H1 (cell line): ENCODE measurements around the gene MRM3. TPM values are rescaled to one million over a fixed set of nuclear protein-coding genes. Genes with fewer than 3 reads are reported as not detected.

Experiments used
- CTCF ChIA-PET: fragments of 300-600 bp; sonication (Branson Sonifier 250); formaldehyde crosslinking; loops from one replicate; lab custom pipeline; 2021; ENCODE audit not compliant: partially characterized antibody; lab: Charles Lee
- POLR2A ChIA-PET: fragments of 300-600 bp; sonication (Branson Sonifier 250); formaldehyde crosslinking; loops from one replicate; lab custom pipeline; 2021; ENCODE audit warnings: inconsistent platforms; ENCODE audit not compliant: partially characterized antibody; lab: Charles Lee
- DNase-seq, 2 experiments: peaks; one replicate each; pipeline versions ENCODE4 v3.0.0 to v3.0.0-alpha.2; 2010 to 2022; ENCODE audit warnings: low spot score in 2 of 2, low read depth in 1 of 2, mixed read lengths in 1 of 2
- FAIRE-seq: peaks from 2 replicates; lab custom pipeline; 2011; peaks lifted over from hg19 to GRCh38; lab: Jason Lieb, UNC
- H2AFZ ChIP-seq: 2 replicates; pipeline ENCODE4 v1.8.1; 2012; ENCODE audit warnings: low read length, inconsistent platforms
- H2AK5ac ChIP-seq: 2 replicates; pipeline ENCODE4 v1.6.1; 2013; ENCODE audit warnings: low read depth, low read length
- H2BK120ac ChIP-seq: replicated peaks from 2 replicates; pipeline ENCODE3; 2013; ENCODE audit warnings: low read depth, low read length, inconsistent platforms
- H2BK12ac ChIP-seq: 2 replicates; pipeline ENCODE4 v1.6.1; 2013; ENCODE audit warnings: low read depth, low read length
- H2BK15ac ChIP-seq: 2 replicates; pipeline ENCODE4 v1.6.1; 2013; ENCODE audit warnings: low read length
- H2BK20ac ChIP-seq: 2 replicates; pipeline ENCODE4 v1.6.1; 2013; ENCODE audit warnings: low read length
- H2BK5ac ChIP-seq: 2 replicates; pipeline ENCODE4 v1.6.1; 2013; ENCODE audit warnings: low read depth, low read length
- H3K14ac ChIP-seq: 2 replicates; pipeline ENCODE4 v1.6.1; 2013; ENCODE audit warnings: inconsistent platforms; ENCODE audit not compliant: insufficient read length
- H3K18ac ChIP-seq: 2 replicates; pipeline ENCODE4 v1.6.1; 2013; ENCODE audit warnings: low read length; ENCODE audit errors: extremely low read depth
- H3K23ac ChIP-seq: 2 replicates; pipeline ENCODE4 v1.6.1; 2013; ENCODE audit warnings: inconsistent platforms; ENCODE audit not compliant: insufficient read length
- H3K23me2 ChIP-seq: 2 replicates; pipeline ENCODE4 v1.6.1; 2013; ENCODE audit warnings: low read depth, low read length
- H3K27ac ChIP-seq: 2 replicates; pipeline ENCODE4 v1.6.1; 2011; ENCODE audit warnings: low read depth, low read length, inconsistent platforms
- H3K27me3 ChIP-seq, 4 experiments: replicated peaks in 1 of 4; 1 replicate in 1 of 4; 2 replicates in 3 of 4; pipeline versions ENCODE4 v1.6.1 to v1.8.1; 2011 to 2013; ENCODE audit warnings: low read length in 3 of 4, mild to moderate bottlenecking in 3 of 4, inconsistent platforms in 2 of 4, mixed read lengths in 2 of 4, moderate library complexity in 1 of 4; ENCODE audit not compliant: control insufficient read depth in 3 of 4, insufficient read depth in 3 of 4; ENCODE audit errors: extremely low read depth in 1 of 4
- H3K36me3 ChIP-seq, 4 experiments: 2 replicates each; pipeline versions ENCODE4 v1.6.1 to v1.8.1; 2011 to 2013; ENCODE audit warnings: mild to moderate bottlenecking in 4 of 4, low read length in 3 of 4, moderate library complexity in 2 of 4, control low read depth in 1 of 4, inconsistent platforms in 1 of 4; ENCODE audit not compliant: insufficient read depth in 4 of 4, control insufficient read depth in 2 of 4
- H3K4ac ChIP-seq: replicated peaks from 2 replicates; pipeline ENCODE3; 2013; ENCODE audit warnings: low read length, low read depth, mixed read lengths, inconsistent platforms; ENCODE audit not compliant: insufficient read length
- H3K4me1 ChIP-seq, 4 experiments: replicated peaks in 1 of 4; 1 replicate in 1 of 4; 2 replicates in 3 of 4; pipeline versions ENCODE4 v1.6.1 to v1.8.1; 2011 to 2013; ENCODE audit warnings: low read length in 3 of 4, inconsistent platforms in 2 of 4, mixed read lengths in 1 of 4; ENCODE audit not compliant: insufficient read depth in 4 of 4, control insufficient read depth in 3 of 4
- H3K4me2 ChIP-seq, 2 experiments: 2 replicates each; pipeline versions ENCODE4 v1.6.1 to v1.8.1; 2011 to 2013; ENCODE audit warnings: low read depth in 2 of 2, low read length in 2 of 2, control low read depth in 1 of 2, inconsistent platforms in 1 of 2, mild to moderate bottlenecking in 1 of 2; ENCODE audit not compliant: insufficient read depth in 1 of 2
- H3K4me3 ChIP-seq, 4 experiments: fragments of 200-600, 300-600 bp in 1 of 4; sonication (generic), shearing (Covaris generic), sonication (Bioruptor Twin) in 1 of 4; 2 replicates each; pipeline versions ENCODE4 v1.5.1 to v1.8.1; 2011 to 2016; ENCODE audit warnings: low read length in 4 of 4, low read depth in 3 of 4, control low read depth in 2 of 4, inconsistent platforms in 2 of 4, mild to moderate bottlenecking in 2 of 4, mixed read lengths in 1 of 4, moderate library complexity in 1 of 4; ENCODE audit not compliant: insufficient read depth in 2 of 4; ENCODE audit errors: extremely low read depth in 1 of 4
- H3K56ac ChIP-seq: replicated peaks from 2 replicates; pipeline ENCODE3; 2013; ENCODE audit warnings: low read depth, mild to moderate bottlenecking, mixed read lengths, low read length, inconsistent platforms; ENCODE audit not compliant: insufficient read length
- H3K79me1 ChIP-seq: 2 replicates; pipeline ENCODE4 v1.6.1; 2013; ENCODE audit warnings: low read depth, low read length, control low read depth
- H3K79me2 ChIP-seq, 2 experiments: 2 replicates each; pipeline versions ENCODE4 v1.6.1 to v1.8.1; 2012 to 2013; ENCODE audit warnings: low read length in 2 of 2, mild to moderate bottlenecking in 2 of 2, inconsistent platforms in 1 of 2; ENCODE audit not compliant: insufficient read depth in 2 of 2, control insufficient read depth in 1 of 2
- H3K9ac ChIP-seq, 4 experiments: replicated peaks in 1 of 4; 1 replicate in 1 of 4; 2 replicates in 3 of 4; pipeline versions ENCODE4 v1.6.1 to v1.8.1; 2011 to 2013; ENCODE audit warnings: low read depth in 3 of 4, low read length in 3 of 4, control low read depth in 2 of 4, mild to moderate bottlenecking in 2 of 4, moderate library complexity in 2 of 4, inconsistent platforms in 1 of 4; ENCODE audit errors: extremely low read depth in 1 of 4
- H3K9me3 ChIP-seq, 2 experiments: 2 replicates each; pipeline versions ENCODE4 v1.6.1 to v1.8.1; 2012 to 2013; ENCODE audit warnings: mild to moderate bottlenecking in 2 of 2, moderate library complexity in 2 of 2, control low read depth in 1 of 2, inconsistent platforms in 1 of 2, low read depth in 1 of 2, low read length in 1 of 2, mixed read lengths in 1 of 2; ENCODE audit not compliant: insufficient read depth in 2 of 2
- H4K20me1 ChIP-seq, 2 experiments: replicated peaks in 1 of 2; 2 replicates each; pipeline versions ENCODE3 to v1.8.1; 2011 to 2013; ENCODE audit warnings: inconsistent platforms in 2 of 2, low read length in 2 of 2, mild to moderate bottlenecking in 1 of 2; ENCODE audit not compliant: insufficient read depth in 2 of 2, control insufficient read depth in 1 of 2
- H4K5ac ChIP-seq: 2 replicates; pipeline ENCODE4 v1.6.1; 2013; ENCODE audit warnings: low read length, low read depth, mixed read lengths, inconsistent platforms; ENCODE audit not compliant: insufficient read length
- H4K8ac ChIP-seq: 2 replicates; pipeline ENCODE4 v1.8.0; 2013; ENCODE audit warnings: mild to moderate bottlenecking, moderate library complexity, low read length, inconsistent platforms; ENCODE audit not compliant: insufficient read depth; ENCODE audit errors: extremely low read depth
- H4K91ac ChIP-seq: replicated peaks from 2 replicates; pipeline ENCODE3; 2013; ENCODE audit warnings: low read length, mixed read lengths, inconsistent platforms; ENCODE audit not compliant: insufficient read length
- BRCA1 ChIP-seq: IDR thresholded peaks from 2 replicates; pipeline ENCODE4 v1.6.1; 2012; ENCODE audit warnings: low read depth, low read length, improper control_type of control experiment
- CBX8 ChIP-seq: fragments of 300-800, 300-1000 bp; sonication (generic); IDR thresholded peaks from 2 replicates; pipeline ENCODE4 v1.7.1; 2016; ENCODE audit warnings: low read depth, low read length, borderline replicate concordance
- KDM5A ChIP-seq: fragments of 200-600 bp; IDR thresholded peaks from 2 replicates; pipeline ENCODE4 v1.7.1; 2012; ENCODE audit warnings: mild to moderate bottlenecking, low read length, inconsistent platforms, mixed read lengths
- MAFK ChIP-seq: IDR thresholded peaks from 2 replicates; pipeline ENCODE4 v1.6.1; 2012; ENCODE audit warnings: low read depth, mild to moderate bottlenecking, improper control_type of control experiment, low read length
- POLR2AphosphoS5 ChIP-seq: IDR thresholded peaks from 2 replicates; pipeline ENCODE4 v1.6.1; 2011; ENCODE audit warnings: low read depth, low read length
- RAD21 ChIP-seq, 2 experiments: IDR thresholded peaks in 1 of 2; conservative IDR thresholded peaks in 1 of 2; 2 replicates each; pipeline ENCODE4 v1.6.1; 2011; ENCODE audit warnings: low read depth in 2 of 2, low read length in 2 of 2, improper control_type of control experiment in 1 of 2, inconsistent platforms in 1 of 2, mild to moderate bottlenecking in 1 of 2, moderate library complexity in 1 of 2
- TAF1 ChIP-seq: IDR thresholded peaks from 2 replicates; pipeline ENCODE4 v1.6.1; 2011; ENCODE audit warnings: mild to moderate bottlenecking, low read depth, low read length
- WGBS, 2 experiments: shearing (Covaris generic) in 1 of 2; methylation state at CpG; one replicate each; pipeline versions ENCODE4 v1.1.6 to v1.1.7; 2013 to 2015; ENCODE audit warnings: low lambda C conversion rate in 2 of 2, mixed read lengths in 2 of 2, inconsistent platforms in 1 of 2, low coverage in 1 of 2, missing lambda C conversion rate in 1 of 2; ENCODE audit not compliant: insufficient replicate concordance in 2 of 2, insufficient coverage in 1 of 2, insufficient read length in 1 of 2; ENCODE audit errors: extremely low coverage in 1 of 2, missing lambda C conversion rate in 1 of 2; 5-methylcytosine and 5-hydroxymethylcytosine counted together
- polyA plus RNA-seq, 7 experiments: library from polyadenylated mRNA; depleted of rRNA in 3 of 7; stranded (reverse) in 5 of 7; unstranded in 2 of 7; fragments of >200 nt in 5 of 7; fragments of 200-250 nt in 2 of 7; gene quantifications; 1 replicate in 5 of 7; 2 replicates in 1 of 7; 4 replicates in 1 of 7; pipeline versions ENCODE4 v1.2.1 to v1.2.3, GENCODE V29; 2011 to 2013; ENCODE audit warnings: missing spikeins in 2 of 7, mixed read lengths in 2 of 7
- total RNA-seq: library from RNA; stranded (reverse); fragmentation: NEBNext Ultra II Directional; extraction: Animal tissue kit (Norgen Biotek cat#: 25700); gene quantifications from 2 replicates; pipeline ENCODE4 v1.2.1, GENCODE V29; 2021
- TF ChIP-seq, protein P1 (sequence below), 3 experiments: IDR thresholded peaks; 1 replicate in 2 of 3; 2 replicates in 1 of 3; pipeline versions ENCODE4 v1.5.1 to v1.6.1; 2011; ENCODE audit warnings: low read length in 3 of 3, mild to moderate bottlenecking in 3 of 3, inconsistent platforms in 2 of 3, low read depth in 1 of 3, moderate library complexity in 1 of 3; ENCODE audit not compliant: insufficient read depth in 1 of 3; ENCODE audit errors: control extremely low read depth in 1 of 3
- TF ChIP-seq, protein P2 (sequence below): IDR thresholded peaks from 2 replicates; pipeline ENCODE4 v1.6.1; 2012; ENCODE audit warnings: inconsistent platforms

The MRM3 gene
- total and polyA plus RNA-seq, 2 of the 8 experiments (the other 6 are each of a cell fraction or from before 2014, with no cell fraction given): 10.1 to 20.8 TPM

DNA sequence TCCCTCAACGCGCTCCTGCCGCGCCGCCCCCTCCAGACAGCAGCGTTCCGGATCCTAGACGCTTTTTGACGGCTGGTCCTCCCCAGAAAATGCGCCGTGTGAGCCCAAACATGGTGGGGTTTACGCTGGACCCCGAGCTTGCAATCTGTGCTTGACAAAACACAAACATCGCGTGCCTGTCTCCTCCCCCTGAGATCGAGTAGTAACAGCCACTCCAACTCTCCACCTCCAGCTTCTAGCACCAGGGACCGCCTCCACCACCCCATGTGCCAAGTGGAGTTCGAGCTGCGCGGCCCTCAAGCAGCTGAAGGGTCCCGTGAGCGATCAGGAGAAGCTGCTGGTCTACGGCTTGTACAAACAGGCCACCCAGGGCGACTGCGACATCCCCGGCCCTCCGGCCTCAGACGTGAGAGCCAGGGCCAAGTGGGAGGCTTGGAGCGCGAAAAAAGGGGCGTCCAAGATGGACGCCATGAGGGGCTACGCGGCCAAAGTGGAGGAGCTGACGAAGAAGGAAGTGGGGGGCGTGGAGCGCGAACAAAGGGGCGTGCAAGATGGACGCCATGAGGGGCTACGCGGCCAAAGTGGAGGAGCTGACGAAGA lies 29.4 kb upstream of the MRM3 start:
- peak overlapping the region; percentile 84 to 96 for H3K4me2 ChIP-seq
- WGBS, 2 experiments: 55% methylated on average over 37 of the region's 43 CpGs; no CpG with 5 or more reads in 1 of the 2 experiments
- peak overlapping the region; percentile 27 for H3K56ac ChIP-seq
- H3K79me1 ChIP-seq: peaks cover 13% of the 10 kb centered on the region
- H2AK5ac ChIP-seq: no peak overlapping the region
- peak overlapping the region; percentile 35 to 88 (median 59) for H3K4me3 ChIP-seq
- peaks cover 2 to 11% (median 7%) of the 10 kb centered on the region in 4 experiments; a peak in 6 of 7 replicates for H3K4me1 ChIP-seq
- peak overlapping the region; percentile 3 for H4K5ac ChIP-seq
- no peak overlapping the region for H2BK15ac ChIP-seq
- peak overlapping the region; percentile 20 for H4K91ac ChIP-seq
- peak overlapping the region; percentile 23 to 62 (median 58); a peak in 6 of 7 replicates for H3K9ac ChIP-seq
- H2BK5ac ChIP-seq: peak overlapping the region; percentile 1; the same call in 1 of the 2 replicates
- H2AFZ ChIP-seq: peak overlapping the region; percentile 13
- peak overlapping the region; percentile 13; the same call in 1 of the 2 replicates for H2BK12ac ChIP-seq
- no peaks in the 10 kb centered on the region for H3K27me3 ChIP-seq
- peaks cover 0 to 7% of the 10 kb centered on the region in 2 experiments for H4K20me1 ChIP-seq
- no peak overlapping the region for H2BK120ac ChIP-seq
- no peak overlapping the region for H3K4ac ChIP-seq
- no peak overlapping the region for H2BK20ac ChIP-seq
- H3K23ac ChIP-seq: no peak overlapping the region
- CTCF ChIA-PET: interaction anchor here (1.2 to 1.5 kb wide), 5 partner anchors 20 to 244 kb away, joined by 3 to 5 read pairs (median 3); partner anchors contain the start of genes NXN and TIMM22
- no peak for DNase-seq
- peak overlapping the region; percentile 20 for H3K18ac ChIP-seq
- peaks cover 11% of the 10 kb centered on the region for H3K23me2 ChIP-seq
- FAIRE-seq: no peak
- peak overlapping the region; percentile 27; the same call in 1 of the 2 replicates for H3K27ac ChIP-seq
- H3K9me3 ChIP-seq: peaks cover 4 to 7% of the 10 kb centered on the region in 2 experiments; a peak in 2 of 4 replicates
- POLR2A ChIA-PET: interaction anchor here (0.7 to 5.1 kb wide), 7 partner anchors 15 to 244 kb away, joined by 3 to 44 read pairs (median 3); partner anchors contain the start of genes GLOD4, MRM3 and TIMM22
- peaks cover 0 to 21% (median 13%) of the 10 kb centered on the region in 4 experiments; a peak in 6 of 8 replicates for H3K36me3 ChIP-seq
- no peak overlapping the region for H3K14ac ChIP-seq
- H3K79me2 ChIP-seq: peaks cover 3 to 35% of the 10 kb centered on the region in 2 experiments; a peak in 3 of 4 replicates
- peak overlapping the region; percentile 93 for H4K8ac ChIP-seq
- TF ChIP-seq, protein P1, sequence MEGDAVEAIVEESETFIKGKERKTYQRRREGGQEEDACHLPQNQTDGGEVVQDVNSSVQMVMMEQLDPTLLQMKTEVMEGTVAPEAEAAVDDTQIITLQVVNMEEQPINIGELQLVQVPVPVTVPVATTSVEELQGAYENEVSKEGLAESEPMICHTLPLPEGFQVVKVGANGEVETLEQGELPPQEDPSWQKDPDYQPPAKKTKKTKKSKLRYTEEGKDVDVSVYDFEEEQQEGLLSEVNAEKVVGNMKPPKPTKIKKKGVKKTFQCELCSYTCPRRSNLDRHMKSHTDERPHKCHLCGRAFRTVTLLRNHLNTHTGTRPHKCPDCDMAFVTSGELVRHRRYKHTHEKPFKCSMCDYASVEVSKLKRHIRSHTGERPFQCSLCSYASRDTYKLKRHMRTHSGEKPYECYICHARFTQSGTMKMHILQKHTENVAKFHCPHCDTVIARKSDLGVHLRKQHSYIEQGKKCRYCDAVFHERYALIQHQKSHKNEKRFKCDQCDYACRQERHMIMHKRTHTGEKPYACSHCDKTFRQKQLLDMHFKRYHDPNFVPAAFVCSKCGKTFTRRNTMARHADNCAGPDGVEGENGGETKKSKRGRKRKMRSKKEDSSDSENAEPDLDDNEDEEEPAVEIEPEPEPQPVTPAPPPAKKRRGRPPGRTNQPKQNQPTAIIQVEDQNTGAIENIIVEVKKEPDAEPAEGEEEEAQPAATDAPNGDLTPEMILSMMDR (IDR thresholded peaks at IDR 0.05; ENCODE audit: control extremely low read depth in 1 of 3, insufficient read depth in 1 of 3, low read depth in 1 of 3, low read length in 3 of 3): no peak
- TF ChIP-seq MAFK (no peak), BRCA1 (no peak), KDM5A (no peak), RAD21 (IDR thresholded peaks at IDR 0.05 in 1 of 2, conservative IDR thresholded peaks at IDR 0.05 in 1 of 2; ENCODE audit: low read depth in 2 of 2, low read length in 2 of 2) (no peak), TAF1 (no peak), CBX8 (no peak), POLR2AphosphoS5 (no peak; the same call in 1 of the 2 replicates)
- TF ChIP-seq, protein P2, sequence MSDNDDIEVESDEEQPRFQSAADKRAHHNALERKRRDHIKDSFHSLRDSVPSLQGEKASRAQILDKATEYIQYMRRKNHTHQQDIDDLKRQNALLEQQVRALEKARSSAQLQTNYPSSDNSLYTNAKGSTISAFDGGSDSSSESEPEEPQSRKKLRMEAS: peak; percentile 85
